Chondrocyte (in vitro differentiated cells): ENCODE data around the gene VHLL. TPM values are rescaled to one million over a fixed set of nuclear protein-coding genes. Genes with fewer than 3 reads are reported as not detected.
A peak's percentile ranks its signal among the peaks of the same experiment; 100 is the strongest.

ENCODE experiments used
- DNase-seq: peaks from one replicate; pipeline ENCODE4 v3.0.0; 2021; ENCODE audit warnings: mixed read lengths, low spot score
- H3K27ac Mint-ChIP-seq: one replicate; pipeline ENCODE4 v1.8.0; 2021; ENCODE audit warnings: mild to moderate bottlenecking, moderate library complexity, mixed read lengths; ENCODE audit not compliant: unreplicated experiment
- H3K27me3 Mint-ChIP-seq: 2 replicates; pipeline ENCODE4 v1.8.0; 2021; ENCODE audit warnings: low read depth, mixed read lengths
- H3K36me3 Mint-ChIP-seq: 2 replicates; pipeline ENCODE4 v1.8.0; 2021; ENCODE audit warnings: low read depth, mixed read lengths
- H3K4me1 Mint-ChIP-seq: 2 replicates; pipeline ENCODE4 v1.8.0; 2021; ENCODE audit warnings: low read depth, mild to moderate bottlenecking, mixed read lengths
- H3K4me3 Mint-ChIP-seq: one replicate; pipeline ENCODE4 v1.8.0; 2021; ENCODE audit warnings: mild to moderate bottlenecking, moderate library complexity, mixed read lengths; ENCODE audit not compliant: unreplicated experiment
- H3K9me3 Mint-ChIP-seq: 2 replicates; pipeline ENCODE4 v1.8.0; 2021; ENCODE audit warnings: low read depth, mixed read lengths
- total RNA-seq: library from RNA; stranded (reverse); gene quantifications from 3 replicates; pipeline ENCODE4 v1.2.1, GENCODE V29; 2021
- TF ChIP-seq, protein P1 (sequence below): fragments of 200-600 bp; sonication (generic); IDR thresholded peaks from 2 replicates; pipeline ENCODE4 v1.5.0; 2021; ENCODE audit warnings: antibody characterized with exemption, mild to moderate bottlenecking, moderate library complexity

Gene VHLL
- total RNA-seq, 1 donor from 2014 or later, result not detected

DNA sequence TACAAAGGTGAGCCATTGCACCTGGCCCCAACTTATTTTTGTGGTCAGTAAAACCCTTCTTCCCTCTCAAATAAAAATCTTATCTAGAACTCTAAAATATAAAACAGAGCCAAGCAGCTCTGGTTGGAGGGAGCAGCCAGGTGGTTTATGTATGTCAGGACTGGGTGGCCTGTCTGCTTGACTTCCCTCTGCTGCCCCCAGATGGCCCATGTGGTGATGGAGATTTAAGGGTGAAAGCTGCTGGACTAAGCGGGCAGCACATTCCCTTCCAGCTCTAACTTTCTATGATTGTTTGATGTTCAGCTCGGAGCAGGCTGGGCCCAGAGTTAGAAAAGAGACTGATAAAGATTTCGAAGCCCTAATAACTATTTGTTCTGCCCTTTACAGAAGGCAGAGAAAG lies 39.3 kb downstream of the VHLL start:
- Mint-ChIP-seq H3K9me3 (no peaks in the 10 kb centered on the region), H3K4me1 (peaks cover 14% of the 10 kb centered on the region), H3K27ac (no peak overlapping the region), H3K36me3 (peaks cover 50% of the 10 kb centered on the region), H3K4me3 (no peak overlapping the region), H3K27me3 (no peaks in the 10 kb centered on the region)
- TF ChIP-seq, protein P1, sequence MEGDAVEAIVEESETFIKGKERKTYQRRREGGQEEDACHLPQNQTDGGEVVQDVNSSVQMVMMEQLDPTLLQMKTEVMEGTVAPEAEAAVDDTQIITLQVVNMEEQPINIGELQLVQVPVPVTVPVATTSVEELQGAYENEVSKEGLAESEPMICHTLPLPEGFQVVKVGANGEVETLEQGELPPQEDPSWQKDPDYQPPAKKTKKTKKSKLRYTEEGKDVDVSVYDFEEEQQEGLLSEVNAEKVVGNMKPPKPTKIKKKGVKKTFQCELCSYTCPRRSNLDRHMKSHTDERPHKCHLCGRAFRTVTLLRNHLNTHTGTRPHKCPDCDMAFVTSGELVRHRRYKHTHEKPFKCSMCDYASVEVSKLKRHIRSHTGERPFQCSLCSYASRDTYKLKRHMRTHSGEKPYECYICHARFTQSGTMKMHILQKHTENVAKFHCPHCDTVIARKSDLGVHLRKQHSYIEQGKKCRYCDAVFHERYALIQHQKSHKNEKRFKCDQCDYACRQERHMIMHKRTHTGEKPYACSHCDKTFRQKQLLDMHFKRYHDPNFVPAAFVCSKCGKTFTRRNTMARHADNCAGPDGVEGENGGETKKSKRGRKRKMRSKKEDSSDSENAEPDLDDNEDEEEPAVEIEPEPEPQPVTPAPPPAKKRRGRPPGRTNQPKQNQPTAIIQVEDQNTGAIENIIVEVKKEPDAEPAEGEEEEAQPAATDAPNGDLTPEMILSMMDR, result peak; percentile 52
- DNase-seq, result peak; percentile 35

DNA sequence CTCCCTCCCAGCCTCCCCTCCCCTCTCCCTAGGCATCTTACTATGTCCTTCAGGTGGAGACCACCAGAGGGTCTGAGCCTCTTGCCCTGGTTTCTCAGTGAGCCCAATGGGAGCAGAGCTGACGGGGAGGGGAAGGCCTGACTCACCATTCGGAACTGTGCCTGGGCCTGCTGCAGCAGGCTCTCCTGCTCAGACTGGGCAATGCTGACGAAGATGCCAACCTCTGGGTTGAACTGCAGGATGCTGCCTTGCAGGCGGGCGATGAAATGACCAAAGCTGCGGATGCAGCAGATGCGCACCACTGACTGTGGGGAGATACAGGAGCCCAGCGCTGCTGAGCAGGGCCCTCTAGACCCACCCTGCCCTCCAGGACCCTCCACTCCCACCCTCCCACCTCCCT lies 40.2 kb downstream of the VHLL start:
- H3K36me3 Mint-ChIP-seq, result peaks cover 50% of the 10 kb centered on the region
- peak; percentile 52 for DNase-seq
- no peaks in the 10 kb centered on the region for H3K9me3 Mint-ChIP-seq
- no peak overlapping the region for H3K4me3 Mint-ChIP-seq
- no peak overlapping the region for H3K27ac Mint-ChIP-seq
- peaks cover 14% of the 10 kb centered on the region for H3K4me1 Mint-ChIP-seq
- no peaks in the 10 kb centered on the region for H3K27me3 Mint-ChIP-seq
- TF ChIP-seq, protein P1, result no peak

DNA sequence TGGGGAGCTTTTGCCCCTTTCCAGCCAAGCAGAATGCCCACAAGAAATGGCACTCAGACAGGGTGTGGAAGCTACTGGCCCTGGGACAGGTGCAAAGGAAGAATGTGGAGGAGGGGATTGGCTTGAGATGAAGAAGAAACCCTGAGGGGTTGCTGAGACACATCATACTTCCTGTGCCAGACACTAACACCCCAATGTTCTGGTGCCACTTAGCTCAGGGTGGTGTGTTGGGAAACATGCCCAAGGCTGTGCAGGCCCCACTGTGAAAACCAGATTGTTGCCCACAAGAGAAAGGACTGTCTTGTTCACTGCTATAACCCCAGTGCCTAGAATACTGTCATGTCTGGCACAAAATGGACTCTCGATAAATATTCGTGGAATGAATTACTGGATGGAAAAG lies 41.4 kb downstream of the VHLL start:
- Mint-ChIP-seq H3K27me3 (no peaks in the 10 kb centered on the region), H3K36me3 (peaks cover 51% of the 10 kb centered on the region), H3K4me1 (peaks cover 3% of the 10 kb centered on the region), H3K9me3 (no peaks in the 10 kb centered on the region), H3K4me3 (no peak overlapping the region), H3K27ac (no peak overlapping the region)
- TF ChIP-seq, protein P1, result no peak
- peak; percentile 6 for DNase-seq

DNA sequence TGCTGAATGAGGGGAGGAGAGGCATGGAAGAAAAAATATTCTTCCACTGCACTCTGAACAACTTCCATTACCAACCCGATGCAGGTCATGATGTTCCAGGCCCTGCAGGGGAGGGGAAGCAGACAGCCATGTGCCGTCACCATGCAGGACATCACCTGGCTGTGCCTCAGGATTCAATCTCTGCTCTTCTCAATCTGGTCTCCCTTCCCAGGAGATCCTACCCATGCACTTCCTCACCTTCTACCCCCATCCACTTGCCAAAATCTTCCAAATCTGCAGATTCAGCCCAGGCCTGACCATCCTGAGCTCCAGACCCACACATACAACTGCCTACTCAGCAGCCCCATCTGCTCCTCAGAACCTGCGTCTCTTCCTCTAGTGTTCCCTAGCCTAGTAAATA lies 45.5 kb downstream of the VHLL start:
- Mint-ChIP-seq H3K4me3 (no peak overlapping the region), H3K9me3 (no peaks in the 10 kb centered on the region), H3K36me3 (peaks cover 39% of the 10 kb centered on the region), H3K27ac (no peak overlapping the region), H3K27me3 (no peaks in the 10 kb centered on the region), H3K4me1 (no peaks in the 10 kb centered on the region)
- no peak for DNase-seq
- TF ChIP-seq, protein P1, result no peak

DNA sequence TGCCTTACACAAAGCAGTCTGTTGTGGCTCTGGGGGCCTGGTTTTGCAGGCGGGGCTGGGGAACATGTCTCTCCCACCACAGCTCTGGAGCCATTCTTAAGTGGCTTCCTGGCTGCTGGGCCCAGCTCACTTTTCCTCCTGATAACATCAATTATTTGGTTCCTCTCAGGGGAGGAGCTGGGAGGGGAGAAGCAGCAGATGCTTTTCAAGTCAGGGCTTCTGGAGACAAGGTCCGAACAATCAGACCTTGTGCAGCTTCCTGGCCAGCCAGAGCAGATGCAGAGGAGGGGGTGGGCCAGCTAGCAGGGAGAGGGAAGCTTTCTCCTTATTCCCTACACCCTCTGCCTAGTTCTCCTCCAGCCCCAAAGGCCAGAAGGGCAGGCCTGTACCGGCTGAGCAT lies 47.6 kb downstream of the VHLL start:
- peaks cover 27% of the 10 kb centered on the region for H3K36me3 Mint-ChIP-seq
- H3K9me3 Mint-ChIP-seq, result no peaks in the 10 kb centered on the region
- H3K27me3 Mint-ChIP-seq, result no peaks in the 10 kb centered on the region
- no peak overlapping the region for H3K27ac Mint-ChIP-seq
- no peak for DNase-seq
- H3K4me3 Mint-ChIP-seq, result no peak overlapping the region
- TF ChIP-seq, protein P1, result no peak
- no peaks in the 10 kb centered on the region for H3K4me1 Mint-ChIP-seq
